H1 (cell line): ENCODE data around the gene SLC52A3. TPM values are rescaled to one million over a fixed set of nuclear protein-coding genes. Genes with fewer than 3 reads are reported as not detected.
A peak's percentile ranks its signal among the peaks of the same experiment; 100 is the strongest.

Experiments
- CTCF ChIA-PET: fragments of 300-600 bp; sonication (Branson Sonifier 250); formaldehyde crosslinking; loops from one replicate; lab custom pipeline; 2021; ENCODE audit not compliant: partially characterized antibody; lab: Charles Lee
- POLR2A ChIA-PET: fragments of 300-600 bp; sonication (Branson Sonifier 250); formaldehyde crosslinking; loops from one replicate; lab custom pipeline; 2021; ENCODE audit warnings: inconsistent platforms; ENCODE audit not compliant: partially characterized antibody; lab: Charles Lee
- DNase-seq, 2 experiments: peaks; one replicate each; pipeline versions ENCODE4 v3.0.0 to v3.0.0-alpha.2; 2010 to 2022; ENCODE audit warnings: low spot score in 2 of 2, low read depth in 1 of 2, mixed read lengths in 1 of 2
- FAIRE-seq: peaks from 2 replicates; lab custom pipeline; 2011; peaks lifted over from hg19 to GRCh38; lab: Jason Lieb, UNC
- H2AFZ ChIP-seq: 2 replicates; pipeline ENCODE4 v1.8.1; 2012; ENCODE audit warnings: low read length, inconsistent platforms
- H2AK5ac ChIP-seq: 2 replicates; pipeline ENCODE4 v1.6.1; 2013; ENCODE audit warnings: low read depth, low read length
- H2BK120ac ChIP-seq: replicated peaks from 2 replicates; pipeline ENCODE3; 2013; ENCODE audit warnings: low read depth, low read length, inconsistent platforms
- H2BK12ac ChIP-seq: 2 replicates; pipeline ENCODE4 v1.6.1; 2013; ENCODE audit warnings: low read depth, low read length
- H2BK15ac ChIP-seq: 2 replicates; pipeline ENCODE4 v1.6.1; 2013; ENCODE audit warnings: low read length
- H2BK20ac ChIP-seq: 2 replicates; pipeline ENCODE4 v1.6.1; 2013; ENCODE audit warnings: low read length
- H2BK5ac ChIP-seq: 2 replicates; pipeline ENCODE4 v1.6.1; 2013; ENCODE audit warnings: low read depth, low read length
- H3K14ac ChIP-seq: 2 replicates; pipeline ENCODE4 v1.6.1; 2013; ENCODE audit warnings: inconsistent platforms; ENCODE audit not compliant: insufficient read length
- H3K18ac ChIP-seq: 2 replicates; pipeline ENCODE4 v1.6.1; 2013; ENCODE audit warnings: low read length; ENCODE audit errors: extremely low read depth
- H3K23ac ChIP-seq: 2 replicates; pipeline ENCODE4 v1.6.1; 2013; ENCODE audit warnings: inconsistent platforms; ENCODE audit not compliant: insufficient read length
- H3K23me2 ChIP-seq: 2 replicates; pipeline ENCODE4 v1.6.1; 2013; ENCODE audit warnings: low read depth, low read length
- H3K27ac ChIP-seq: 2 replicates; pipeline ENCODE4 v1.6.1; 2011; ENCODE audit warnings: low read depth, low read length, inconsistent platforms
- H3K27me3 ChIP-seq, 4 experiments: replicated peaks in 1 of 4; 1 replicate in 1 of 4; 2 replicates in 3 of 4; pipeline versions ENCODE4 v1.6.1 to v1.8.1; 2011 to 2013; ENCODE audit warnings: low read length in 3 of 4, mild to moderate bottlenecking in 3 of 4, inconsistent platforms in 2 of 4, mixed read lengths in 2 of 4, moderate library complexity in 1 of 4; ENCODE audit not compliant: control insufficient read depth in 3 of 4, insufficient read depth in 3 of 4; ENCODE audit errors: extremely low read depth in 1 of 4
- H3K36me3 ChIP-seq, 4 experiments: 2 replicates each; pipeline versions ENCODE4 v1.6.1 to v1.8.1; 2011 to 2013; ENCODE audit warnings: mild to moderate bottlenecking in 4 of 4, low read length in 3 of 4, moderate library complexity in 2 of 4, control low read depth in 1 of 4, inconsistent platforms in 1 of 4; ENCODE audit not compliant: insufficient read depth in 4 of 4, control insufficient read depth in 2 of 4
- H3K4ac ChIP-seq: replicated peaks from 2 replicates; pipeline ENCODE3; 2013; ENCODE audit warnings: low read length, low read depth, mixed read lengths, inconsistent platforms; ENCODE audit not compliant: insufficient read length
- H3K4me1 ChIP-seq, 4 experiments: replicated peaks in 1 of 4; 1 replicate in 1 of 4; 2 replicates in 3 of 4; pipeline versions ENCODE4 v1.6.1 to v1.8.1; 2011 to 2013; ENCODE audit warnings: low read length in 3 of 4, inconsistent platforms in 2 of 4, mixed read lengths in 1 of 4; ENCODE audit not compliant: insufficient read depth in 4 of 4, control insufficient read depth in 3 of 4
- H3K4me2 ChIP-seq, 2 experiments: 2 replicates each; pipeline versions ENCODE4 v1.6.1 to v1.8.1; 2011 to 2013; ENCODE audit warnings: low read depth in 2 of 2, low read length in 2 of 2, control low read depth in 1 of 2, inconsistent platforms in 1 of 2, mild to moderate bottlenecking in 1 of 2; ENCODE audit not compliant: insufficient read depth in 1 of 2
- H3K4me3 ChIP-seq, 4 experiments: fragments of 200-600, 300-600 bp in 1 of 4; sonication (generic), shearing (Covaris generic), sonication (Bioruptor Twin) in 1 of 4; 2 replicates each; pipeline versions ENCODE4 v1.5.1 to v1.8.1; 2011 to 2016; ENCODE audit warnings: low read length in 4 of 4, low read depth in 3 of 4, control low read depth in 2 of 4, inconsistent platforms in 2 of 4, mild to moderate bottlenecking in 2 of 4, mixed read lengths in 1 of 4, moderate library complexity in 1 of 4; ENCODE audit not compliant: insufficient read depth in 2 of 4; ENCODE audit errors: extremely low read depth in 1 of 4
- H3K56ac ChIP-seq: replicated peaks from 2 replicates; pipeline ENCODE3; 2013; ENCODE audit warnings: low read depth, mild to moderate bottlenecking, mixed read lengths, low read length, inconsistent platforms; ENCODE audit not compliant: insufficient read length
- H3K79me1 ChIP-seq: 2 replicates; pipeline ENCODE4 v1.6.1; 2013; ENCODE audit warnings: low read depth, low read length, control low read depth
- H3K79me2 ChIP-seq, 2 experiments: 2 replicates each; pipeline versions ENCODE4 v1.6.1 to v1.8.1; 2012 to 2013; ENCODE audit warnings: low read length in 2 of 2, mild to moderate bottlenecking in 2 of 2, inconsistent platforms in 1 of 2; ENCODE audit not compliant: insufficient read depth in 2 of 2, control insufficient read depth in 1 of 2
- H3K9ac ChIP-seq, 4 experiments: replicated peaks in 1 of 4; 1 replicate in 1 of 4; 2 replicates in 3 of 4; pipeline versions ENCODE4 v1.6.1 to v1.8.1; 2011 to 2013; ENCODE audit warnings: low read depth in 3 of 4, low read length in 3 of 4, control low read depth in 2 of 4, mild to moderate bottlenecking in 2 of 4, moderate library complexity in 2 of 4, inconsistent platforms in 1 of 4; ENCODE audit errors: extremely low read depth in 1 of 4
- H3K9me3 ChIP-seq, 2 experiments: 2 replicates each; pipeline versions ENCODE4 v1.6.1 to v1.8.1; 2012 to 2013; ENCODE audit warnings: mild to moderate bottlenecking in 2 of 2, moderate library complexity in 2 of 2, control low read depth in 1 of 2, inconsistent platforms in 1 of 2, low read depth in 1 of 2, low read length in 1 of 2, mixed read lengths in 1 of 2; ENCODE audit not compliant: insufficient read depth in 2 of 2
- H4K20me1 ChIP-seq, 2 experiments: replicated peaks in 1 of 2; 2 replicates each; pipeline versions ENCODE3 to v1.8.1; 2011 to 2013; ENCODE audit warnings: inconsistent platforms in 2 of 2, low read length in 2 of 2, mild to moderate bottlenecking in 1 of 2; ENCODE audit not compliant: insufficient read depth in 2 of 2, control insufficient read depth in 1 of 2
- H4K5ac ChIP-seq: 2 replicates; pipeline ENCODE4 v1.6.1; 2013; ENCODE audit warnings: low read length, low read depth, mixed read lengths, inconsistent platforms; ENCODE audit not compliant: insufficient read length
- H4K8ac ChIP-seq: 2 replicates; pipeline ENCODE4 v1.8.0; 2013; ENCODE audit warnings: mild to moderate bottlenecking, moderate library complexity, low read length, inconsistent platforms; ENCODE audit not compliant: insufficient read depth; ENCODE audit errors: extremely low read depth
- H4K91ac ChIP-seq: replicated peaks from 2 replicates; pipeline ENCODE3; 2013; ENCODE audit warnings: low read length, mixed read lengths, inconsistent platforms; ENCODE audit not compliant: insufficient read length
- BACH1 ChIP-seq: IDR thresholded peaks from 2 replicates; pipeline ENCODE4 v1.6.1; 2012; ENCODE audit warnings: low read length, improper control_type of control experiment
- CEBPB ChIP-seq: IDR thresholded peaks from 2 replicates; pipeline ENCODE4 v1.6.1; 2012; ENCODE audit warnings: low read depth, low read length
- CHD1 ChIP-seq: IDR thresholded peaks from 2 replicates; pipeline ENCODE4 v1.6.1; 2012; ENCODE audit warnings: low read depth, low read length, improper control_type of control experiment
- FOSL1 ChIP-seq: IDR thresholded peaks from 2 replicates; pipeline ENCODE4 v1.6.1; 2011; ENCODE audit warnings: mild to moderate bottlenecking, low read depth, low read length, moderate library complexity; ENCODE audit not compliant: insufficient read depth
- HDAC6 ChIP-seq: IDR thresholded peaks from one replicate; pipeline ENCODE4 v1.7.1; 2012; ENCODE audit warnings: low read depth, mild to moderate bottlenecking, inconsistent platforms, low read length, moderate library complexity
- KDM1A ChIP-seq: fragments of 200-600, 300-600 bp; sonication (generic); IDR thresholded peaks from 2 replicates; pipeline ENCODE4 v1.7.1; 2016; ENCODE audit warnings: mild to moderate bottlenecking, low read length, borderline replicate concordance
- MAFK ChIP-seq: IDR thresholded peaks from 2 replicates; pipeline ENCODE4 v1.6.1; 2012; ENCODE audit warnings: low read depth, mild to moderate bottlenecking, improper control_type of control experiment, low read length
- RAD21 ChIP-seq, 2 experiments: IDR thresholded peaks in 1 of 2; conservative IDR thresholded peaks in 1 of 2; 2 replicates each; pipeline ENCODE4 v1.6.1; 2011; ENCODE audit warnings: low read depth in 2 of 2, low read length in 2 of 2, improper control_type of control experiment in 1 of 2, inconsistent platforms in 1 of 2, mild to moderate bottlenecking in 1 of 2, moderate library complexity in 1 of 2
- RBBP5 ChIP-seq: IDR thresholded peaks from 2 replicates; pipeline ENCODE4 v1.7.1; 2012; ENCODE audit warnings: low read depth, mild to moderate bottlenecking, inconsistent platforms, low read length, moderate library complexity, borderline replicate concordance
- SIRT6 ChIP-seq: IDR thresholded peaks from one replicate; pipeline ENCODE4 v1.7.1; 2012; ENCODE audit warnings: low read length, inconsistent platforms
- SRF ChIP-seq: IDR thresholded peaks from 2 replicates; pipeline ENCODE4 v1.6.1; 2011; ENCODE audit warnings: mild to moderate bottlenecking, low read depth, low read length, moderate library complexity
- WGBS, 2 experiments: shearing (Covaris generic) in 1 of 2; methylation state at CpG; one replicate each; pipeline versions ENCODE4 v1.1.6 to v1.1.7; 2013 to 2015; ENCODE audit warnings: low lambda C conversion rate in 2 of 2, mixed read lengths in 2 of 2, inconsistent platforms in 1 of 2, low coverage in 1 of 2, missing lambda C conversion rate in 1 of 2; ENCODE audit not compliant: insufficient replicate concordance in 2 of 2, insufficient coverage in 1 of 2, insufficient read length in 1 of 2; ENCODE audit errors: extremely low coverage in 1 of 2, missing lambda C conversion rate in 1 of 2; 5-methylcytosine and 5-hydroxymethylcytosine counted together
- polyA plus RNA-seq, 7 experiments: library from polyadenylated mRNA; depleted of rRNA in 3 of 7; stranded (reverse) in 5 of 7; unstranded in 2 of 7; fragments of >200 nt in 5 of 7; fragments of 200-250 nt in 2 of 7; gene quantifications; 1 replicate in 5 of 7; 2 replicates in 1 of 7; 4 replicates in 1 of 7; pipeline versions ENCODE4 v1.2.1 to v1.2.3, GENCODE V29; 2011 to 2013; ENCODE audit warnings: missing spikeins in 2 of 7, mixed read lengths in 2 of 7
- total RNA-seq: library from RNA; stranded (reverse); fragmentation: NEBNext Ultra II Directional; extraction: Animal tissue kit (Norgen Biotek cat#: 25700); gene quantifications from 2 replicates; pipeline ENCODE4 v1.2.1, GENCODE V29; 2021
- TF ChIP-seq, protein P1 (sequence below): IDR thresholded peaks from 2 replicates; pipeline ENCODE4 v1.6.1; 2012; ENCODE audit warnings: inconsistent platforms

Gene SLC52A3
- total and polyA plus RNA-seq, 2 of the 8 experiments (the other 6 are each of a cell fraction or from before 2014, with no cell fraction given), result 2.3 to 4.2 TPM

DNA sequence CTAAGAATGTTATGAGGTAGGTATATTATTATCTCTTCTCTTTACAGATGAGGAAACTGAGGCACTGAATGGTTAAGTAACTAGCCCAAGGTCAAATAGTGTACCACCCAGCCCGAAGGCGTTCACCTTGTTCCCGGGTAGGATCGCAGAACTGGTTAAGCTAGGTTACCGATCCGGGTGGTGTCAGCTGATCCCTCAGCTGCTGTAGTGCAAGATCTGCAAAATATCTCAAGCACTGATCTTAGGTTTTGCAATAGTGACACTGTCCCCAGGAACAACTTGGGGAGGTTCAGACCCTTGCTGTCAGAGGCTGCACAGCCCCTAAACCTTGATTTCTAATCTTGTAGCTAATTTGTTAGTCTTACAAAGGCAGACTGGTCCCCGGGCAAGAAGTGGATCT is 28.1 kb downstream of the SLC52A3 start:
- H3K4ac ChIP-seq, result no peak overlapping the region
- no peaks in the 10 kb centered on the region for H3K23me2 ChIP-seq
- no peaks in the 10 kb centered on the region for H3K36me3 ChIP-seq
- H2BK15ac ChIP-seq, result no peak overlapping the region
- no peak overlapping the region for H2BK12ac ChIP-seq
- H4K91ac ChIP-seq, result no peak overlapping the region
- H2BK120ac ChIP-seq, result no peak overlapping the region
- H4K8ac ChIP-seq, result peak overlapping the region; percentile 53; the same call in 1 of the 2 replicates
- H3K9me3 ChIP-seq, result peaks cover 0 to 4% of the 10 kb centered on the region in 2 experiments; a peak in 1 of 4 replicates
- ChIA-PET POLR2A (interaction anchor here (1.4 to 1.6 kb wide), 2 partner anchors 31 to 66 kb away, joined by 3 read pairs; no protein-coding TSS in a partner anchor), CTCF (interaction anchor here (0.6 to 4.2 kb wide), 31 partner anchors 10 to 302 kb away, joined by 3 to 35 read pairs (median 7); partner anchors contain the start of genes SCRT2 and SLC52A3)
- no peaks in the 10 kb centered on the region for H4K20me1 ChIP-seq
- WGBS, 2 experiments, result 97% methylated on average over 7 of the region's 7 CpGs; no CpG with 5 or more reads in 1 of the 2 experiments
- H3K14ac ChIP-seq, result no peak overlapping the region
- no peak overlapping the region for H3K4me3 ChIP-seq
- H3K79me1 ChIP-seq, result no peaks in the 10 kb centered on the region
- no peaks in the 10 kb centered on the region for H3K79me2 ChIP-seq
- no peak overlapping the region for H3K4me2 ChIP-seq
- H2AK5ac ChIP-seq, result no peak overlapping the region
- FAIRE-seq, result no peak
- H3K9ac ChIP-seq, result no peak overlapping the region
- peaks cover 0 to 1% (median 0%) of the 10 kb centered on the region in 4 experiments; a peak in 1 of 7 replicates for H3K4me1 ChIP-seq
- H4K5ac ChIP-seq, result no peak overlapping the region
- no peak overlapping the region for H3K56ac ChIP-seq
- no peak overlapping the region for H3K23ac ChIP-seq
- H3K27me3 ChIP-seq, result 0 out of 7 replicates have a peak, but pooled peaks cover 0 to 2% (median 0%) of the 10 kb centered on the region in 4 experiments
- DNase-seq, result no peak
- H2BK5ac ChIP-seq, result no peak overlapping the region
- H3K18ac ChIP-seq, result no peak overlapping the region
- H2BK20ac ChIP-seq, result no peak overlapping the region
- H3K27ac ChIP-seq, result no peak overlapping the region
- no peak overlapping the region for H2AFZ ChIP-seq
- TF ChIP-seq MAFK (no peak), RBBP5 (no peak), KDM1A (no peak), SIRT6 (no peak), RAD21 (IDR thresholded peaks at IDR 0.05 in 1 of 2, conservative IDR thresholded peaks at IDR 0.05 in 1 of 2; ENCODE audit: low read depth in 2 of 2, low read length in 2 of 2) (no peak), SRF (no peak), FOSL1 (no peak), CEBPB (no peak), BACH1 (no peak), HDAC6 (no peak), CHD1 (no peak)
- TF ChIP-seq, protein P1, sequence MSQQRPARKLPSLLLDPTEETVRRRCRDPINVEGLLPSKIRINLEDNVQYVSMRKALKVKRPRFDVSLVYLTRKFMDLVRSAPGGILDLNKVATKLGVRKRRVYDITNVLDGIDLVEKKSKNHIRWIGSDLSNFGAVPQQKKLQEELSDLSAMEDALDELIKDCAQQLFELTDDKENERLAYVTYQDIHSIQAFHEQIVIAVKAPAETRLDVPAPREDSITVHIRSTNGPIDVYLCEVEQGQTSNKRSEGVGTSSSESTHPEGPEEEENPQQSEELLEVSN, result no peak
